Non-pigmented ciliary epithelial cell (primary cell): ENCODE measurements around the gene CPT1C.

ENCODE experiments used
- DNase-seq: peaks from one replicate; pipeline ENCODE4 v3.0.0-alpha.2; 2010; ENCODE audit warnings: low read depth

CPT1C gene

GRCh38 chr19:49660338-49660961 is 30.5 kb upstream of the CPT1C start:
- no peak for DNase-seq

GRCh38 chr19:49662011-49662410 is 28.9 kb upstream of the CPT1C start:
- DNase-seq: no peak

GRCh38 chr19:49663224-49663623 is 27.7 kb upstream of the CPT1C start:
- no peak for DNase-seq

GRCh38 chr19:49664171-49665035 is 26.5 kb upstream of the CPT1C start:
- DNase-seq: no peak

GRCh38 chr19:49665036-49665350 is 25.9 kb upstream of the CPT1C start:
- no peak for DNase-seq

- peak; percentile 83 for DNase-seq
Measured at GRCh38 chr19:49665351-49666119, 25.4 kb upstream of the CPT1C start, which contains the start of the genes BCL2L12 and IRF3. Gene BCL2L12, plus strand, starts transcription at chr19:49665933. Its CDS starts 760 bp downstream, at chr19:49666693. Gene IRF3, minus strand, starts transcription at chr19:49665857. Its CDS starts 1,019 bp downstream, at chr19:49664838.

GRCh38 chr19:49666120-49666444 is 24.8 kb upstream of the CPT1C start:
- DNase-seq: no peak

GRCh38 chr19:49667473-49667872 is 23.4 kb upstream of the CPT1C start:
- no peak for DNase-seq

GRCh38 chr19:49669516-49669915 is 21.4 kb upstream of the CPT1C start:
- DNase-seq: no peak

GRCh38 chr19:49672131-49672919 is 18.6 kb upstream of the CPT1C start:
- DNase-seq: no peak

- peak; percentile 85 for DNase-seq
Measured at GRCh38 chr19:49676136-49676783, 14.7 kb upstream of the CPT1C start.

GRCh38 chr19:49676784-49677230 is 14.1 kb upstream of the CPT1C start:
- peak; percentile 100 for DNase-seq

- DNase-seq: no peak
Measured at GRCh38 chr19:49677231-49677900, 13.6 kb upstream of the CPT1C start, which contains the start of gene PRMT1. Gene PRMT1, plus strand, starts transcription at chr19:49677271. Its CDS starts 10 bp downstream, at chr19:49677281.

GRCh38 chr19:49677901-49678674 is 12.8 kb upstream of the CPT1C start:
- no peak for DNase-seq

- DNase-seq: no peak
Measured at GRCh38 chr19:49678985-49679770, 11.7 kb upstream of the CPT1C start.

- DNase-seq: no peak
Measured at GRCh38 chr19:49679771-49680413, 11.0 kb upstream of the CPT1C start.

GRCh38 chr19:49680421-49681351 is 10.2 kb upstream of the CPT1C start:
- DNase-seq: no peak
